Suppressor macrophage treated with lipopolysaccharide for 1 hour (primary cell): Measurements from ENCODE around the gene TTC28.
"Not testable (repeated sequence)": the region's sequence is repeated elsewhere in the genome, so short reads cannot be mapped to it uniquely, and the experiment has no call there.

Source experiments
- DNase-seq, 3 donors: peaks; one replicate each; pipeline ENCODE4 v3.0.0-alpha.2; 2020 to 2022

The TTC28 gene

GRCh38 chr22:28398981-28399380 lies 280.7 kb downstream of the TTC28 start:
- no peak for DNase-seq

- no peak for DNase-seq
Measured at GRCh38 chr22:28398355-28398754, 281.3 kb downstream of the TTC28 start.

DNA sequence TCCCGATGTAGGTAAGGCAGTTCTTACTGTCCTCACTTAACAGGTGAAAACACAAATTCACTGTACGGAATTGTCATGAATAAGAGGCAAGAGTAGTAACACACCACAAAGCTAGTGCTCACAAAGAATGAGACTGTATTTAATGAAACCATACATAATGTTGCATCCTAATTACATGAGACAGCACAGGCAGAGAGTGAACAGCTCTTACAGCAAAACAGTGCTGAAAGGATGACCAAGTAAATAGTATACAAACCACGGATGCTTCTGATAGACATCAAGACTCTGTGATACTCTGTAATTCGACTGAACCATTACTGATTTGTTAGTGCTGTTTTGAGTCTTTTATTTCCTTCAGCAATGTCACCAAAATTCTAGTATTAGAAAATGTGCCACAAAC lies 282.3 kb downstream of the TTC28 start:
- DNase-seq = no peak

GRCh38 chr22:28395920-28396753 lies 283.5 kb downstream of the TTC28 start:
- DNase-seq = peak; percentile 11 to 63 (median 32)

- DNase-seq = no peak
Measured at GRCh38 chr22:28395520-28395919, 284.1 kb downstream of the TTC28 start.

GRCh38 chr22:28394513-28395110 lies 285.0 kb downstream of the TTC28 start:
- DNase-seq = no peak

GRCh38 chr22:28381429-28382167 lies 298.0 kb downstream of the TTC28 start:
- no peak for DNase-seq

DNA sequence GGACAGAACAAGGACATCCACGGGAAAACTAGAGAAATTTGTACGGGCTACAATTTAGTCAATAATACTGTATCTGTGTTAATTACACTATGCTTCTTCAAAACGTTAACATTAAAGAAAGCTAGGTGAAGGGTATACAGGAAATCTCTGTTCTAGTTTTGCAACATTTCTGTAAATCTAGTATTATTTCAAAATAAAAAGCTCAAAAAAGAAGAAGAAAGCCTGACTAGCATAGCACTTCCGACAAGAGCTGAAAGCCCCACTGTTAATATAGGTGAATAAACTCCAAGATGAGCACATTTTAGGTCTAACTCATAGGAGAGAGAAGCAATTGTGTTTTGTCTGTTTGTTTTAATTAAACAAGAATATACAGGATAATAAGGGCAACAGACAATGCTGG lies 299.7 kb downstream of the TTC28 start:
- DNase-seq = peak; percentile 7 to 26 (median 24)

DNA sequence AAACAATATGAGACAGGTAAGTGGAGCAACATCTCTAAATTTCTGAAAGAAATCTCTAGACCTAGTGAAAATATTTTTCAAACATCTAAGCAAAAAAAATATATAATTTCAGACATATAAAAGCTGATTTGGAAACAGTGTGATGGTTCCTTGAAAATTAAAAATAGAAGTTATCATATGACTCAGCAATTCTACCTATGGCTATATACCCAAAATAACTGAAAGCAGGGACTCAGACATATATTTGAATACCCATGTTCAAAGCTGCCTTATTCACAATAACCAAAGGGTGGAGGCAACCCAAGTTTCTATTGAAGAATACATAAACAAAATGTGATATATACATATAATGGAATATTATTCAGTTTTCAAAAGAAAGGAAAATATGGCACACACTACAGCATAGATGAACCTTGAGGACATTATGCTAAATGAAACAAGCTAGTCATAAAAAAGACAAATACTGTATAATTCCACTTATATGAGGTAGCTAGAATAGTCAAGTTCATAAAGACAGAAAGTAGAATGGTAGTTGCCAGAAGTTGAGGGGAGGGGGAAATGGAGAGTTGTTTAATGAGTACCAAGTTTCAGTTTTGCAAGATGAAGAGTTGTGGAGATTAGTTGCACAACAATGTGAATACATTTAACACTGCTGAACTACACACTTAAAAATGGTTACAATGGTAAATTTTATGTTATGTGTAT lies 300.4 kb downstream of the TTC28 start:
- DNase-seq = peak in 1 of 3 donors; percentile 31

DNA sequence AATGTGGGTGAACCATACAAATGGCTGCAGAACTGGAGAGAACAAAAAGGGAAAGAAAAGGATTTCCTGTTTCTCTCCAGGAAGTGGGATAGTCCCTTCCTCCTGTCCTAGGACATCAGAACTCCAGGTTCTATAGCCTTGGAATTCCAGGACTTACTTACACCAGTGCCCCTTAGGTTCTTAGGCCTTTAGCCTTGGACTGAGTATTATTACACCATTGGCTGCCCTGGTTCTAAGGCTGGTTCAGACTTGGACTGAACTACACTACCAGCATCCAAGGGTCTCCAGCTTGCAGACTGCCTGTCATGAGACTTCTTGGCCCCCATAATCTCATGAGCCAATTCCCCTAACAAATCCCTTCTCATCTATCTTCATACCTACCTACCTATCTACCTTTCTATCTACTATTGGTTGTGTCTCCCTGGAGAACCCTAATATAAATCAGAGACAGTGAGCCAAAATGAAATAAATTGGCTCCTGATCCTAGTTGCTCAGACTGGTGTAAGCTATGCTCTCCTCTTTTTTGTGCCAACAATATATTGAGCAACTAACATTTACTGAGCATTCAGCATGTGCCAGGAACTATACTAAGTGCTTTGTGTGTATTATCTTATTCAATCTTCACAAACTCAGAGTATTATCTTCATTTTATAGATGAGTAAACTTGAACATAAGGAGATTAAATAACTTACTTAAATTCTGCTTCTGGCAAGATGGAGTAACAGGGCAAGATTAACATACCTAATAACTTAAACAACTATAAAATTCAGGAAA lies 303.7 kb downstream of the TTC28 start:
- DNase-seq = no peak

DNA sequence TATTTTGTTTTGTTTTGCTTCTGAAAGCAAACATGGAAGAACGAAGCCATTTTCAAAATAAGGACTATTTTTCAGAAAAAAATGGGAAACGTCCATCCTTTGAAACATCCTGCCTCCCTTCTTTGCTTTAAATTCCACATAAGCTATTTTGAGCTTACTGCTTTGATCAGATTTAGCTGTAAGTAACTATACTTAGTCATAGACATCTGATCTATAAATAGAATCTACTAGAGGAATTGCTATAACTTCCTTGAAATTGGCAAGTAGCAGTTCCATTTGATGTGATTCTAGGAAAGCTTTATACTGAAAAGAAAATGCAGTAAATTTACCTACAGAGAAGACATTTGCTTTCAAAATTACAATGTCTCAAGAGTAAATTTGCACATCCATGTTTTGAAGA lies 305.8 kb downstream of the TTC28 start:
- peak; percentile 33 to 74 (median 71) for DNase-seq

DNA sequence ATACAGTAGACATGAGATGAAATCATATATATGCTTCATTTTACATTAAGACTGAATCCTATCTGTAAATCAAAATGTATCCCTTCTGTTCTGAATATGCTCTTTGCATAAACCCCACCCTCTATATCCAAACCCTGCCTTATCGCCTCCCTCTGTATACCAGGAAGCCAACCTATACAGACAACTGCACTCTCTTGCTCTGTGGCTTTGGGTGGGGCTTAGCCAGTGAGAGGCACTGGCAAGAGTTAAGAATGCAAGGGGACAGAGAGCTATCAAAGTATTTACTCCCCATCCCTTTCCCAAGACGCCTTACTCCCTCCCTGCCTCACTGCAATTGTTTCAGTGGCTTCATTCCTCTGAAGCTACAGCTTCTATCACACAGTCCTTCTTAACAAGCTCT lies 309.8 kb downstream of the TTC28 start:
- DNase-seq = no peak

- DNase-seq = no peak
Measured at GRCh38 chr22:28366856-28367255, 312.8 kb downstream of the TTC28 start.

DNA sequence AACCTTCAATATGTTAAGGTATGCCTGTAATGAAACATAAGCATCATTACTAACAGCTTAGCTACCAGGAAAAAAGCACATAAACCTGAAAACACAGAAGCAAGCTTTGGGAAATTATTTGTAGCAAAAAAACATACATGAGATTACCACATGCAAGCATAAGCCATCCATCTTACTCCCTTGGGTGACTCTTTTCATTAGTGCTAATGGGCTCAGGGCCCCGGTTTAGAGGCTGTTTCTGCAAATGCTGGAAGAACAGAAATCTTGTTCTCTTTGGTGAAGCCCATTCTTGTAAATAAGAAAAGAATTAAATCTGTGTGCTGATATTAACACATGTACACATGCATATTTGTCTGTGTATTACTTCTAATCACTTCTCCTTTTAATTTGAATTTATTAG lies 314.3 kb downstream of the TTC28 start:
- DNase-seq = no peak

DNA sequence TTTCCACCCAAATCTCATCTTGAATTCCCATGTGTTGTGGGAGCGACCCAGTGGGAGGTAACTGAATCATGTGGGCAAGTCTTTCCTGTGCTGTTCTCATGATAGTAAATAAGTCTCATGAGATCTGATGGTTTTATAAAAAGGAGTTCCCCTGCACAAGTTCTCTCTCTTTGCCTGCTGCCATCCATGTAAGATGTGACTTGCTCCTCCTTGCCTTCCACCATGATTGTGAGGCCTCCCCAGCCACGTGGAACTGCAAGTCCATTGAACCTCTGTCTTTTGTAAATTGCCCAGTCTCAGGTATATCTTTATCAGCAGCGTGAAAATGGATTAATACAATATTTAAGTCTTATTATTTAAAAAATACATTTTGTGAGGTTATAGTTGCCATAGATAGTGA lies 315.5 kb downstream of the TTC28 start:
- not testable (repeated sequence) for DNase-seq

- no peak for DNase-seq
Measured at GRCh38 chr22:28360939-28361338, 318.7 kb downstream of the TTC28 start.

DNA sequence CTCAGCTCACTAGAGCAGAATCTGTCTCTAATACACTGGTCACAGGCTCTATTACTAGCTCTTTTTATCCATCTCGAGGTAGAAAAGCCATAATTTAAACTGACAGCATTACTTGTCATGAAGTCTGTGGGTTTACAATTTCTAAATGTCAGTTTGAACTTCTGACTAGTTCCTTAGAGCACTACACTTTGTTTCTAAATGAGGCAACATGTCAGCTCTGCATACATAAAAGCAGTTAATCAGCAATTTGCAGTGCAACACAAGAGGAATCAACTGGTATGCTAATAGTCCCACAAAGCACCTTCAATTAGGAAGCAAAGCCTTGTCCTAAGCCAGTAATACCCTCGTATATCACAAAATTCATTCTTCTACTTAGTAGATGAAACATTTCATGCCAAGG lies 321.3 kb downstream of the TTC28 start:
- DNase-seq = peak in 2 of 3 donors; percentile 26

GRCh38 chr22:28357193-28357592 lies 322.4 kb downstream of the TTC28 start:
- DNase-seq = no peak

GRCh38 chr22:28351476-28351875 lies 328.2 kb downstream of the TTC28 start:
- DNase-seq = no peak

GRCh38 chr22:28348613-28349609 lies 330.7 kb downstream of the TTC28 start:
- DNase-seq = no peak

GRCh38 chr22:28346308-28346707 lies 333.3 kb downstream of the TTC28 start:
- no peak for DNase-seq
